Upper lobe of right lung (tissue), 1 donor: Measurements from ENCODE around the gene ACTN1. TPM values are rescaled to one million over a fixed set of nuclear protein-coding genes. Genes with fewer than 3 reads are reported as not detected.

Experiments used
- ATAC-seq: fragments of 200-7000 bp; cut with Tn5 transposase; one replicate; pipeline ENCODE4 v1.9.1; 2020; ENCODE audit warnings: mild to moderate bottlenecking, moderate library complexity
- DNase-seq: peaks from one replicate; pipeline ENCODE4 v3.0.0-alpha.2; 2020
- H3K27ac ChIP-seq: fragments of 200-600 bp; one replicate; pipeline ENCODE4 v1.8.0; 2022
- H3K27me3 ChIP-seq: fragments of 200-600 bp; one replicate; pipeline ENCODE4 v1.8.0; 2022; ENCODE audit warnings: mild to moderate bottlenecking
- H3K36me3 ChIP-seq: fragments of 200-600 bp; one replicate; pipeline ENCODE4 v1.8.0; 2022
- H3K4me1 ChIP-seq: fragments of 200-600 bp; one replicate; pipeline ENCODE4 v1.8.0; 2022
- H3K4me3 ChIP-seq: fragments of 200-600 bp; one replicate; pipeline ENCODE4 v1.8.0; 2022; ENCODE audit warnings: mild to moderate bottlenecking
- H3K9me3 ChIP-seq: fragments of 200-600 bp; one replicate; pipeline ENCODE4 v1.8.0; 2022
- CTCF ChIP-seq: fragments of 200-600 bp; IDR thresholded peaks from one replicate; pipeline ENCODE4 v1.8.0; 2022; ENCODE audit warnings: antibody characterized with exemption
- intact Hi-C: fragments of 100-400 bp; cut with DNase I; formaldehyde crosslinking; loops from one replicate; pipeline ENCODE4 v1.11.0; 2022
- total RNA-seq: library from RNA; stranded (reverse); fragmentation: NEBNext Ultra II Directional; extraction: Animal tissue kit (Norgen Biotek cat#: 25700); gene quantifications from one replicate; pipeline ENCODE4 v1.2.1, GENCODE V29; 2021
- donor health status: DM: no; HTN: yes; CAD: no; lungs with severe emphysema.

The ACTN1 gene
- total RNA-seq, 1 donor from 2014 or later = 177 TPM

GRCh38 chr14:68828698-68829097 is 150.4 kb downstream of the ACTN1 start:
- Histone ChIP-seq H3K4me3 (no peak overlapping the region), H3K4me1 (no peaks in the 10 kb centered on the region), H3K36me3 (no peaks in the 10 kb centered on the region), H3K9me3 (no peaks in the 10 kb centered on the region), H3K27me3 (no peaks in the 10 kb centered on the region), H3K27ac (no peak overlapping the region)
- no peak for TF ChIP-seq CTCF
- ATAC-seq (no peak), DNase-seq (no peak)
- intact Hi-C loops = loop anchor here (10.0 kb wide), 1 partner anchor 894 kb away; no protein-coding TSS in a partner anchor

- H3K36me3 ChIP-seq = no peaks in the 10 kb centered on the region
- no peak overlapping the region for H3K27ac ChIP-seq
- DNase-seq = no peak
- intact Hi-C loops = loop anchor here (10.0 kb wide), 1 partner anchor 891 kb away; no protein-coding TSS in a partner anchor
- no peak overlapping the region for H3K4me3 ChIP-seq
- H3K9me3 ChIP-seq = no peaks in the 10 kb centered on the region
- no peak for TF ChIP-seq CTCF
- no peak for ATAC-seq
- H3K27me3 ChIP-seq = no peaks in the 10 kb centered on the region
- no peaks in the 10 kb centered on the region for H3K4me1 ChIP-seq
Observed at GRCh38 chr14:68825729-68826128, 153.4 kb downstream of the ACTN1 start.

GRCh38 chr14:68824517-68825347 is 154.4 kb downstream of the ACTN1 start:
- no peak overlapping the region for H3K4me3 ChIP-seq
- H3K27ac ChIP-seq = no peak overlapping the region
- H3K9me3 ChIP-seq = no peaks in the 10 kb centered on the region
- ATAC-seq = peak; percentile 98
- H3K4me1 ChIP-seq = peaks cover under 1% of the 10 kb centered on the region
- DNase-seq = peak; percentile 93
- no peaks in the 10 kb centered on the region for H3K36me3 ChIP-seq
- intact Hi-C loops = loop anchor here (10.0 kb wide), 1 partner anchor 890 kb away; no protein-coding TSS in a partner anchor
- TF ChIP-seq CTCF = peak; percentile 91
- no peaks in the 10 kb centered on the region for H3K27me3 ChIP-seq

GRCh38 chr14:68824207-68824516 is 154.9 kb downstream of the ACTN1 start:
- H3K4me1 ChIP-seq = peaks cover 6% of the 10 kb centered on the region
- TF ChIP-seq CTCF = no peak
- H3K4me3 ChIP-seq = no peak overlapping the region

More at GRCh38 chr14:68824207-68824516, 154.9 kb downstream of the ACTN1 start:
- intact Hi-C loops = loop anchor here (10.0 kb wide), 1 partner anchor 889 kb away; no protein-coding TSS in a partner anchor
- ATAC-seq (no peak), DNase-seq (no peak)
- Histone ChIP-seq H3K27me3 (no peaks in the 10 kb centered on the region), H3K9me3 (no peaks in the 10 kb centered on the region), H3K36me3 (no peaks in the 10 kb centered on the region), H3K27ac (no peak overlapping the region)

Other genes starting within 250 kb of the ACTN1 start
- 187 TPM for gene ZFP36L1, start 186.2 kb downstream of the ACTN1 start, total RNA-seq
- 57.3 TPM for gene DCAF5, start 173.8 kb upstream of the ACTN1 start, total RNA-seq
- gene EXD2, start 212.2 kb upstream of the ACTN1 start, total RNA-seq = 25.2 TPM